ENCODE data around the gene PDE4D.

PDE4D gene

GRCh38 chr5:59003124-59003523, 890.4 kb downstream of the PDE4D start:
- DNase-seq, result peak; percentile 60
- no peaks in the 10 kb centered on the region for H3K9me3 ChIP-seq (ENCODE audit: severe bottlenecking)
- peak overlapping the region; percentile 34 for H3K27ac ChIP-seq
- H3K27me3 ChIP-seq (ENCODE audit: insufficient read depth, low read depth, severe bottlenecking), result no peaks in the 10 kb centered on the region
- H3K36me3 ChIP-seq, result no peaks in the 10 kb centered on the region
- no peak for TF ChIP-seq CTCF (IDR thresholded peaks at IDR 0.05; ENCODE audit: low read depth, low read length)
- peak overlapping the region; percentile 22; the same call in 1 of the 2 replicates for H3K4me3 ChIP-seq (ENCODE audit: low read depth, low read length)

GRCh38 chr5:59002162-59002825, 891.2 kb downstream of the PDE4D start:
- Histone ChIP-seq H3K4me3 (ENCODE audit: low read depth, low read length) (no peak overlapping the region), H3K9me3 (ENCODE audit: severe bottlenecking) (no peaks in the 10 kb centered on the region), H3K36me3 (no peaks in the 10 kb centered on the region), H3K27ac (no peak overlapping the region), H3K27me3 (ENCODE audit: insufficient read depth, low read depth, severe bottlenecking) (no peaks in the 10 kb centered on the region)
- TF ChIP-seq CTCF (IDR thresholded peaks at IDR 0.05; ENCODE audit: low read depth, low read length), result no peak
- DNase-seq, result no peak

GRCh38 chr5:59001716-59002115, 891.8 kb downstream of the PDE4D start:
- no peak overlapping the region for H3K4me3 ChIP-seq (ENCODE audit: low read depth, low read length)
- H3K27me3 ChIP-seq (ENCODE audit: insufficient read depth, low read depth, severe bottlenecking), result no peaks in the 10 kb centered on the region
- TF ChIP-seq CTCF (IDR thresholded peaks at IDR 0.05; ENCODE audit: low read depth, low read length), result no peak
- H3K9me3 ChIP-seq (ENCODE audit: severe bottlenecking), result no peaks in the 10 kb centered on the region
- no peak for DNase-seq
- H3K27ac ChIP-seq, result no peak overlapping the region
- H3K36me3 ChIP-seq, result no peaks in the 10 kb centered on the region

GRCh38 chr5:59001154-59001553, 892.4 kb downstream of the PDE4D start:
- no peaks in the 10 kb centered on the region for H3K9me3 ChIP-seq (ENCODE audit: severe bottlenecking)
- no peaks in the 10 kb centered on the region for H3K36me3 ChIP-seq
- no peaks in the 10 kb centered on the region for H3K27me3 ChIP-seq (ENCODE audit: insufficient read depth, low read depth, severe bottlenecking)
- DNase-seq, result no peak
- H3K27ac ChIP-seq, result no peak overlapping the region
- no peak overlapping the region for H3K4me3 ChIP-seq (ENCODE audit: low read depth, low read length)
- no peak for TF ChIP-seq CTCF (IDR thresholded peaks at IDR 0.05; ENCODE audit: low read depth, low read length)

GRCh38 chr5:59000211-59000610, 893.3 kb downstream of the PDE4D start:
- TF ChIP-seq CTCF (IDR thresholded peaks at IDR 0.05; ENCODE audit: low read depth, low read length), result no peak
- Histone ChIP-seq H3K36me3 (no peaks in the 10 kb centered on the region), H3K27me3 (ENCODE audit: insufficient read depth, low read depth, severe bottlenecking) (no peaks in the 10 kb centered on the region), H3K4me3 (ENCODE audit: low read depth, low read length) (no peak overlapping the region), H3K9me3 (ENCODE audit: severe bottlenecking) (no peaks in the 10 kb centered on the region), H3K27ac (no peak overlapping the region)
- no peak for DNase-seq

- no peak for TF ChIP-seq CTCF (IDR thresholded peaks at IDR 0.05; ENCODE audit: low read depth, low read length)
- no peak for DNase-seq
- Histone ChIP-seq H3K27ac (no peak overlapping the region), H3K36me3 (no peaks in the 10 kb centered on the region), H3K4me3 (ENCODE audit: low read depth, low read length) (no peak overlapping the region), H3K9me3 (ENCODE audit: severe bottlenecking) (no peaks in the 10 kb centered on the region), H3K27me3 (ENCODE audit: insufficient read depth, low read depth, severe bottlenecking) (no peaks in the 10 kb centered on the region)
Measured at GRCh38 chr5:58999804-59000203, 893.7 kb downstream of the PDE4D start.
